HG03095 (cell line): ENCODE data around the gene RIN3.

ENCODE experiments used
- ATAC-seq: cut with Tn5 transposase; IDR thresholded peaks from one replicate; pipeline ENCODE4 v1.9.1; 2021; ENCODE audit warnings: moderate library complexity; ENCODE audit not compliant: unreplicated experiment

The RIN3 gene

DNA sequence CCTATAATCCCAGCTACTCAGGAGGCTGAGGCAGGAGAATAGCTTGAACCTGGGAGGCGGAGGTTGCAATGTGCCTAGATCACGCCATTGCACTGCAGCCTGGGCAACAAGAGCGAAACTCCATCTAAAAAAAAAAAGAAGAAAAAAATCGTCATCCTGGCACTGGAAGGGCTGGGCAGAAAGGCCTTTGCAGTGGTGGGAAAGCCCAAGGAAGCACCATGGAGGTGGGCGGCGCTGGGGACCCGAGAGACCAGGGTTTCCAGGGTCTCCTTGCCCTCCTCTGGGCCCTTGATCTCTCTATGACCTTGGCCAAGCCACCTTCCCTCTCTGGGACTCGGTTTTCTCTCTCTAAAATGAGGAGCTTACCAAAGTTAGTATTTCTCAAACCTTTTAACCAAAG is 169.5 kb downstream of the RIN3 start:
- ATAC-seq: no peak

- no peak for ATAC-seq
These were observed 171.4 kb downstream of the RIN3 start for GRCh38 chr14:92684801-92685560.

DNA sequence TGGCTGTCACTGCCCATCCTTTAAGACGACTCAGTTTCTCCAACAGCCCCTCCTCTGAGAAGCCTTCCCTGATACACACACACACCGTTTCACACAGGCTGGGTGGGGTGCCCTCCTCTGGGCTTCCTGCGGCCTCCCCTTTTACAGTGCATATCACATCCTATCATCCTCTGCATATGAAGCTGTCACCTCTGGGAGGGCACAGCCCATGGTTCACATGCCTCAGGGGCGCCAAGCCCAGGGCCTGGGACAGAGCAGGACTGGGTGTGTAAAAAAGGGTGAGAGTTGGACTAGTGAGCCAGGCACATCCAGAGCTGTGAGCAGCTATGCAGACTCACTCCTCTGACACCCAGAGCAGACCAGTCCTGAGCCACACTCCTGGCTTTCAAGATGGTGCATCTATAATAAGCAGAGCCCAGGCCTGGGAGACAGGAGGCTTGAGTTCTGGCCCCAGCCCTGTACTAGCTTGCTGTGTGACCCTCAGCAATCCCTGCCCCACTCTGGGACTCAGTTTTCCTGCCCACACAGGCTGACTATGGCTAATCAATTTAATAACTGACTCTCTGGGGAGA is 172.3 kb downstream of the RIN3 start:
- ATAC-seq: no peak

DNA sequence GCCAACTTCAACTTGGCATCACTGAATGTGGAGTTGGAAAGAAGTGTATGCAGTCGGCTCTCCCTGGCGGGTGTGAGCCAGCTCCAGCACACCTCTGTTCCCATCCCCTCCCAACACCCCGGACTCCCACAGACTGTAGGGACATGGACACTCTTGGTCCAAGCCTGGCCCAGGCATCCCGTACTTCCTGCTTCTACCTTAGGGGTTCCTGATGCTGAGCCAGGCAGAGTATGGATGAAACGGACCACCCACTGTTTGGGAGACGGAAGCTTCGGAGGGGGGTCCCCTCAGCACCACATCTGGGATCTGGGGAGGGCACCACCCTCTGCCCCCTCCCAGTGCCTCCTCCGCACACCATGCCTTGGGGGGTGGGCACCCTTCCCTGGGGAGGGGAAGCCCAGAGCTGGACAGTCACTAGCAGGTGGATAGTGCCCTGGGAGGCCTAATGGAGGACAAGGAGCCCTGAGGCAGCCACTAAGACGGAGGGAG is 172.9 kb downstream of the RIN3 start:
- ATAC-seq: no peak

DNA sequence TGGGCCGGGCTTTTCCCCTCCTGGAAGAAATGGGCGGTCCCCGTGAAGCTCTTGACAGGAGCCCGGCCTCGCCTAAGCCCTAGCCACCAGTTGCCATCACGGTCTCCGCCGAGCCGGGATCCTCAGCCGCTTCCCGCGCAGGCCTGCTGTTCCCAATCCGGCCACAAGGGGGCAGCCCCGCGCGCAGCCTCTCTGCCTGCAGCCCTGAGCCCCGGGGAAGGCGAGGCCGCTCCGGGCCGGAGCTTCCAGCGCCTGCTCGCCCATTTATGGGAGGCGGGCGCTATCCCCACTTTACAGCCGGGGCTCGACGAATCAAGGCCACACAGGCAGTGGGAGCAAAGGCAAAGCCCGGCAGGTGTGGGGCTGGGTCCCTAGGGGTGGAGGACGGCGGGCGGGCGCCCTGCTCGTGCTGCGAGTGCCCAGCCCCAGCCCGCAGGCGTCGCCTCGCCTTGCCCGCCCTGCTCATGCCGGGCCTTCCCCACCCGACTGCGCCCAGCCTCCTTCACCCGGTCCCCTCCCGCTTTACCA is 173.4 kb downstream of the RIN3 start:
- ATAC-seq: no peak

GRCh38 chr14:92687681-92688433 is 174.3 kb downstream of the RIN3 start:
- no peak for ATAC-seq

- no peak for ATAC-seq
These were observed 175.1 kb downstream of the RIN3 start for GRCh38 chr14:92688434-92689375.

DNA sequence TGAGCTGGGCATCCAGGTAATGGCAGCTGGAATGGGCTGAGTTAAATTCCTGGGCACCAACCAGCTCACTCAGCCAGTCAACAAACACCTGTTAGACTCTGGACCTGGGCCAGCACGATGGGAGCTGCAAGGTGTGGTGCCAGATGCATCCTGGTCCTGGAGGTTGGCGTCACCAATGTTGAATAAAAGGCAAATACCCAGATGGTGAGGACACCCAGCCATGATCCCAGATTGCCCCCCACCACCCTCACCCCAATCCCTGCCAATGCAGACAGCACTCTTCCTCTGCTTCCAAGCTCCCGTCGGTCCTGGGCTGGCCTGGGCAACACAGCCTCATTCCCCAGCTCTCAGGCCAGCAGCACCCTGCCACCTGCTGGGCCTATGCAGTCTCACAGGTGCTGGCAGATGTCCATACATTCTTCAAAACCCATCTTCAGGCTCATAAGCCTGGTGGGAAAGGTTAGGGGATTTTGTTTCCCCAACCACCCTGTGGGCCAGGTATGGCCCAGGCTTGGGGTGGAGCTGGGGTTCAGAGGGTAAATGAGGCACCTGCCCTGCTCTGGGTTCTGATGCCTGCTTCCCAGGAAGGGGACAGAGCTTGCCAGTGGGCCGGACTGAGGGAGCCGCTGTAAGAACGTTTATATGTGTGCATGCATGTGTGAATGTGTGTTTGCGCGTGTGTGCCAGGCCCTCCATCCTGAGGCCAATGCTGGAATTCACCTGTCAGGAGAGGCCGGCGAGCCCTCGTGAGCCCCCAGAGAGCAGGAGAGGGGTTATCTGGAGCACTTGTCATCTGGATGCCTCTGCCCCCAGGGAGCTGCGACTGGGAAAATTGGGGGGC is 176.8 kb downstream of the RIN3 start:
- no peak for ATAC-seq

DNA sequence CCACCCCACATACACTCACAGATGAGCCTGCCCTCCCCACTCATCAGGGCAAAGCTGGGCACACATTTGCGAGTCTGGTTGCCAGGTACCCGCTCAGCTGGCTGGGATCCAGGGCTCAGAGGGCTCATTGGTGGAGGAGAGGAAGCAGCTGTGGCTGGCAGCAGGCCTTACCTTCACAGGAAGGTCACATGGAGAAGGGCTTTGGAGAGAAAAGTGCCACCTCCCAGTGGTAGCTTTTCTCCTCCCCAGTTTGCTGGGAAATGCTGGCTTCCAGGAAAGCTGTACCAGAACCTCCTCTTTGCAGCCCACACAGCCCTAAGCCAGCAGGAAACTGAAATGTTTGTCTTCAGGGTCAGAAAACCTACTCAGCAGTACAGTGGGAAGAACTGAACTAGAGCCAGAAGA is 179.2 kb downstream of the RIN3 start:
- no peak for ATAC-seq

DNA sequence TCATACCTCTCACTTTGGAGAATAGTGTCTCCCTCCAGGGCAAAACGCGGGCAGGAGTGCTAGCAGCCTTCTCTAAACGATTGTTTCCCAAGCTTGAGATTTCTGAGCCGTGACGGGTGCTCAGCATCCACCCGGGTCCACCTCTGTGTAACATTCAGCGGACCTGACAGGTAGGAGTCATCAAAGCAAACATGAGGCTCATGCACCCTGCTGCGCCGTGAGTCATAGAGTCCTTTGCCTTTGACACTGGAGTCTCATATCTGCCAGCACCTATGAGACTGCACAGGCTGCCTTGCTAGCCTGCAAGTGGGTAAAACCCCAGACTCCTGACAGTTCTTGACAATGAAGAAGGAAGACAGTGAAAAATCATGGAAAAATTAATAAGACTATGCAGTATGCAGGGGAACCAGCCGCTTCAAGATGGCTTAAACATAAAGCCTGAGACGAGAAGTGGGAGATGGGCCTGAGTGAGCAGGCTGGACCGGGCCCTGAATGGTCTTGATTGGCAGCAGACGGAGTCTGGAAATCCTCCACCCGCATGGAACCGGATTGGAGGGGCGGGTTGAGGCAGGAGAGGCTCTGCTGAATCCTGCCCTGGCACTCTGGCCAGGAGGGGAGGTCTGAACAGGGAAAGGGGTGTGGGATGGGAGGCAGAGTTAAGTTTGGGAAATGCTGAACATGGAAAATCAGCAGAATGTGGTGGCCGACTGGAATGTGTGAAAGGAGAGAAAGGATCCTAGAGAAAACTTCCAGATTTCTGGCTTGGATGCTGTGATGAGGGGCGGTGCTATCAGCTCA is 180.6 kb downstream of the RIN3 start:
- ATAC-seq: no peak

DNA sequence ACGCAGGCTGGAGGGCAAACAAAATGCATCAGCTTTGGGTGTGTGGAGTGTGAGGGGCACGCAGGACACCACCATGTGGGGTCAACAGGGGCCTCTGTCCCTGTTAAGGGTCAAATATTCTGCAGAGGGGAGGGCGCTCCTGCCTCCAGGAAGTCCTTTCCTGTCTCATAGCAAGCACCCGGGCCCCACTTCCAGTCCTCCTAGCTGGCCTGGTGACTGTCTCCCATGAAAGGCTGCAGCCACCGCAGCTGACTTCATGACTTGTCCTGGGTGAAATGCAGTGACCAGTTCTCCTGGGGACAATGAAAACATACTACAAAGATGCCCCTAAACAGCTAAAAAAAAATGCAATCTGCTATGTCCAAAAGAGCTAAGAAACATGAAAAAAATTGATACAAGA is 181.2 kb downstream of the RIN3 start:
- no peak for ATAC-seq

DNA sequence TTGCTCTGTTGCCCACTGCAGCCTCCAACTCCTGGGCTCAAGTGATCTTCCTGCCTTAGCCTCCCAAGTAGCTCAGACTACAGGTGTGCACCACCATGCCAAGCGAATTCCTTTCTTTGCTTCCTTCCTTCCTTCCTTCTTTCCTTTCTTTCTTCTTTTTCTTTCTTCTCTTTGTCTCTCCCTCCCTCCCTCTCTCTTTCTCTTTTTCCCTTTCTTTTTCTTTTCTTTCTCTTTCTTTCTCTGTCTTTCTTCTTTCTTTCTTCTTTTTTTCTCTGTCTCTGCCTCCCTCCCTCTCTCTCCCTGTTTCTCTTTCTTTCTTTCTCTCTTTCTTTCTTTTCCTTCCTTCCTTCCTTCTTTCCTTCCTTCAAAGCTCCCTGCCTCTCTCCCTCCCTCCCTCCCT is 182.0 kb downstream of the RIN3 start:
- ATAC-seq: no peak

DNA sequence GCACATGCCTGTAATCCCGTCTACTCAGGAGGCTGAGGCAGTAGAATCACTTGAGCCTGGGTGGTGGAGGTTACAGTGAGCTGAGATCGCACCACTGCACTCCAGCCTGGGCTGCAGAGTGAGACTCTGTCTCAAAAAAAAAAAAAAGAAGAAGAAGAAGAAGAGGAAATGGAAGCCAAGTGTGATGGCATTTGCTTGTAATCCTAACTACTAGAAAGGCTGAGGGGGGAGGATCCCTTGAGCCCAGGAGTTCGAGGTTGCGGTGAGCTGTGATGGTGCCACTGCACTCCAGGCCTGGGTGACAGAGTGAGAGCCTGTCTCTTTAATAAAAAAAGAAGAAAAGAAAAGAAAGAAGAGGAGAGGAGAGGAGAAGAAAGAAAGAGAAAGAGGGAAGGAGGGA is 182.8 kb downstream of the RIN3 start:
- ATAC-seq: no peak

- no peak for ATAC-seq
These were observed 184.8 kb downstream of the RIN3 start for GRCh38 chr14:92698393-92698792.

- ATAC-seq: no peak
These were observed 188.2 kb downstream of the RIN3 start for GRCh38 chr14:92701826-92702225.

GRCh38 chr14:92702441-92702918 is 188.9 kb downstream of the RIN3 start:
- ATAC-seq: no peak

GRCh38 chr14:92703516-92703915 is 189.9 kb downstream of the RIN3 start:
- no peak for ATAC-seq

DNA sequence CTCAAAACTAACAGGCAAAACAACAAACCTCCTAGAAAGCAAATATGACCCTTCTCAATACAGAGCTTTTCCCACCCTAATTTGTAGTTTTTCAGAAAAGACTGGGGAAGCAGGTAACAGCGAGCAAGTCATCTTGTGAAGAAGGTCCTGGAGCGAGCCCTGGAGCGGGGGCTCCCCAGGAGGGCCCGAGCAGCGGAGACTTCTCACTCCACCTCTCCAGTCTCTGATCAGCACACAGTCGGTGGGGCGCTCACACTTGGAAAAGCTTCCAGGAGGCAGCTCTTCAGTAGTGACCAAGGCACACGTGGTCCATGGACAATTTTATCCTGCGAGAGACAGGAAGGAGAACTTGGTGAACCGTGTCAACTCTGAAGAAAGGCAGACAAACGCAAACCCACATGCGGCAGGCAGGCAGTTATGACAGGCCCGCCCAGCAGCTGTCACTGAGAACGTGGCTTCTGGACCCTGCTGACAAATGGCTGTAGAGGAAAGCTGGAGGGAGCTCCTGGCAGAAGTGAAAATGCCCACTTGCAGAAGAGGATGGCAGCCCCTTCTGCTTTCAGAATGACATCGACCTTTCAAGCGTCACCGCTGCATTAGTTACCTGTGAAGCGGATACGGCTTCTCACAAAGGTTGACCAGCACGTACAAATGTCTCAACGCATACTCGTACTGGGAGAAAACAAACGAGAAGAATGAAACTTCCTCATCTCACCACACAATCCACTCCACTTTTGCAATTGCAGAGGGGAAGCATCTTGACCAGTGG is 190.6 kb downstream of the RIN3 start:
- peak; percentile 93 for ATAC-seq
